ENCODE results near the gene ZNF184.

Gene ZNF184

GRCh38 chr6:27479319-27480182 lies 6.6 kb upstream of the ZNF184 start:
- DNase-seq (ENCODE audit: low read depth in 2 of 2), result peak; percentile 74 to 75

DNA sequence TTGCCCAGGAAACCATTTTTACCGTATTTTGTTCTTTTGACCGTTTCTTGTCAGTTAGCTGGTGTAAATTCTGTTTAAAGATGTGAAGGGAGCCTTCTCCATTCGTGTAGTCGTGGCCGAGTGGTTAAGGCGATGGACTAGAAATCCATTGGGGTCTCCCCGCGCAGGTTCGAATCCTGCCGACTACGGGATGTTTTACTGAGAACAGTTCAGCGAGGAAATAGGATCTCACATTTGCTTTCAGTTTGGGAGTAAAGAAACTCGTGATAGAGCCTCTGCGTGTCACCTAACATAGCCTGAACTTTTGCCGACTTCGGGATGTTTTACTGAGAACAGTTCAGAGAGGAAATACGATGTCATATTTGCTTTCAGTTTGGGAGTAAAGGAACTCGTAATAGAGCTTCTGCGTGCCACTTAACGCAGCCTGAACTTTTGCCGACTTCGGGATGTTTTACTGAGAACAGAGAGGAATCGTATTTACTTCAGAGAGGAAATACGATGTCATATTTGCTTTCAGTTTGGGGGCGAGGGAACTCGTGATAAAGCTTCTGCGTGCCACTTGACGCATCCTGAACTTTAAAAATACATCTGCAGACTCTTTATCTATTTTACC lies 5.9 kb upstream of the ZNF184 start:
- peak; percentile 80 to 85 for DNase-seq (ENCODE audit: low read depth in 2 of 2)

GRCh38 chr6:27478141-27478705 lies 5.3 kb upstream of the ZNF184 start:
- no peak for DNase-seq (ENCODE audit: low read depth in 2 of 2)

GRCh38 chr6:27477318-27478013 lies 4.6 kb upstream of the ZNF184 start:
- no peak for DNase-seq (ENCODE audit: low read depth in 2 of 2)

- DNase-seq (ENCODE audit: low read depth in 2 of 2), result no peak
Observed at GRCh38 chr6:27476090-27476489, 3.2 kb upstream of the ZNF184 start.

DNA sequence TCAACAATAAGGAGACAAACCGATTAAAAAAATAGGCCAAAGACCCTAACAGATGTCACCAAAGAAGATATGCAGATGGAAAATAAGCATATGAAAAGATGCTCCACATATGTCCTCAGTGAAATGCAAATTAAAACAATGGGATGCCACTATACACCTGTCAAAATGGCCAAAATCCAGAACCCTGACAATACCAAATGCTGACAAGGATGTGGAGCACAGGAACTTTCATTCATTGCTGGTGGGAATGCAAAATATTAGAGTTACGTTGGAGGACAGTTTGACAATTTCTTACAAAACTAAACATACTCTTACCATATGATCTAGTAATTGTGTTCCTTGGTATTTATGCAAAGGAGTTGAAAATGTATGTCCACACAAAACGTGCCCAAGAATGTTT lies 1.8 kb upstream of the ZNF184 start:
- DNase-seq (ENCODE audit: low read depth in 2 of 2), result no peak

DNA sequence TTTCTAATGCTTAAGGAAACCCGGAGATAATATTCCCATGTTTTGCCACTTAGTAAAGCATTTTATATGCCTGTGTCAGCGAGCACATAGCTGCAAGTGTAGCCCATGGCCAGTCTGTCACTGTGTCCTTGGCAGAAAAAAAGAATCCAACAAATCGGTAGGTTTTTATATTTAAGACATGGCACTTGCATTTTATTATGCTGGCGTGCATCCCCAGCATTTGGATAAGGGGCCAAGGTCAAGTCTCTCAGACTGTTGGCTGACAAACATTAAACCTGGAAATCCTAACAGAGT lies 1.2 kb upstream of the ZNF184 start:
- DNase-seq (ENCODE audit: low read depth in 2 of 2), result no peak

DNA sequence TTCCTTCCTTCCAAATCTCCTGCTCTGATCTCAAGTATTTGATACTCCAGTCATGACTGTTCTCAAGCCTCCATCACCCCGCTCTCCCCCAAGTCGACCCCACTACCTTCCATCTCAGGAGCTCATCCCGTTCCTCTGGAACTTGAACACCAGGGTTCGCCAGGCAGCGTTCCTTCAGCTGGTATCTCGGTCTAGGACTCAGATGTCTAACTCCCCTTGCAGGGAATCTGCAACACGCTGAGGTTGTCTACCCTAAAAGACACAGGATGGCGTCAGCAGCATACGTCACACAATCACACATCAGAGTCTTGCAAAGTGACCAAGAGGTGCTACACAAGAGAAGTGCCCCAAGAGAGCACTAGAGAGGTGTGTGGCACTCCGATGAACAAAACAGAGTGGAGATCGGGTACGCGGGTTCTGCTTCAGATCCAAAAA lies 706 bp downstream of the ZNF184 start:
- DNase-seq (ENCODE audit: low read depth in 2 of 2), result peak; percentile 44 to 47

DNA sequence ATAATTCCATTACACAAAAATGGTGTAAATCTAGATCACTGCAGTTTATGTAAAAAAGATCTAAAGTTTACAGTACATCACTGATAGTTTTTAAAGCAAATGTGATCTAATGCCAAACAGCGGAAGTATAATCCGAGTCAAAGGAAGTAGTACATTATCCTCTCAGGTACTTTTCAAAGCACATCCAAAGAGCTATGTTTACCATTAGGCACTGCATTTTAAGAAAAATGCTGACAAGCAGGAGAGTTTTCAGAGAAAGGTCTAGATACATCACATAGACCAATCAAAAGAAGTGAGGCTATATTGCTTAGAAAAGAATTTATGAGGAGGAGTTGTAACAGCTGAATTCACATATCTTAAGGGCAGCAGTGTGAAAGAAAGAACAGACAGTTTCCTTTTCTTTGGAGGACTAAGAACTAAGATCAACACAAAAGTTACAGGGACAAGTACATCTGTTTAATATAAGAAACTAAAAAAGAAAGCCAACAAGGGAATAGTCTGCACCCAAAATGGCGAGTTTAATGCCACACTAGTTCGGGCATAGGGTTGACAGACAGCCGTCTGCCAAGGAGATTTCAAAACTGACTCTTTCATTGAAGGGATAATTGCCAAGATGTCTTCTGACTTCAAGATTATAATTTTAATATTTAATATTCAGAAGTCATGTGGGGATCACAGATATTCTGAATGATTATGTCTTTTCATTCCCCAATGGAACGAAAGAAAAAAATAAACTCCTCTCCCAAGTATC lies 1.4 kb downstream of the ZNF184 start:
- DNase-seq (ENCODE audit: low read depth in 2 of 2), result no peak

DNA sequence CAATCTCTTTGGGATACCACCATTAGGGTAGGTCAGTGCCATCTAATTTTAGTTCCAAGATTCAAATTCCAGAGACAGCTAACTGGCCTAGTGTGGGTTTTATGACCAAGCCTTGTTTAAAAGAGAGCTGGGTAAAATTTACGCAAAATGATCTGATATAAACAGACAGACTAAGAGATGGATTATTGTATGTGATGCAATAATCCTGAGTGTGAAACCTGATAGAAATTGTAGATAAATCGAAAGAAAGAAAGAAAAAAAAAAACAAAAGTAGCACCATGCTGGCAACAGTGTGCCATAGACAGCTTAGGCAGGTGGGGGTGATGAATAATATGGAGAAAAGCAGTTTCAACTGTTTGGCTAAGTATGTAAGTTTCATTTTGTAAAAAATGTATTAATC lies 2.9 kb downstream of the ZNF184 start:
- no peak for DNase-seq (ENCODE audit: low read depth in 2 of 2)

DNA sequence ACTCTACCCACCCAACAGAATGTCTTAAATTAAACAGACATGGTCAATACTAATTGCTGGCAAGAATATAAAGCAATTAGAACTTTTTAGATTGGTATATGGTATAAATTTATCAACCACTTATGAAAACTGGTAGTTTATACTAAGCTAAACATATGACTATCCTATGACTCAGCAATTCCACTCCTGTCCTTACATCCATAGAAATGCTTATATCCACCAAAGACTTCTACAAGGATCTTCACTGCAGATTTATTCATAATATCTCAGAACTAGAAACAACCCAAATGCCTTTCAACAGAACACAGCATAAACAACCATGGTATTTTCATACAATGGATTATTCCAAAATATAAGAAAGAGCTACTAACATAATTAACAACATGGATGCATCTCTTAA lies 4.6 kb downstream of the ZNF184 start:
- no peak for DNase-seq (ENCODE audit: low read depth in 2 of 2)

- DNase-seq (ENCODE audit: low read depth in 2 of 2), result no peak
Observed at GRCh38 chr6:27452496-27452897, 20.4 kb downstream of the ZNF184 start.

DNA sequence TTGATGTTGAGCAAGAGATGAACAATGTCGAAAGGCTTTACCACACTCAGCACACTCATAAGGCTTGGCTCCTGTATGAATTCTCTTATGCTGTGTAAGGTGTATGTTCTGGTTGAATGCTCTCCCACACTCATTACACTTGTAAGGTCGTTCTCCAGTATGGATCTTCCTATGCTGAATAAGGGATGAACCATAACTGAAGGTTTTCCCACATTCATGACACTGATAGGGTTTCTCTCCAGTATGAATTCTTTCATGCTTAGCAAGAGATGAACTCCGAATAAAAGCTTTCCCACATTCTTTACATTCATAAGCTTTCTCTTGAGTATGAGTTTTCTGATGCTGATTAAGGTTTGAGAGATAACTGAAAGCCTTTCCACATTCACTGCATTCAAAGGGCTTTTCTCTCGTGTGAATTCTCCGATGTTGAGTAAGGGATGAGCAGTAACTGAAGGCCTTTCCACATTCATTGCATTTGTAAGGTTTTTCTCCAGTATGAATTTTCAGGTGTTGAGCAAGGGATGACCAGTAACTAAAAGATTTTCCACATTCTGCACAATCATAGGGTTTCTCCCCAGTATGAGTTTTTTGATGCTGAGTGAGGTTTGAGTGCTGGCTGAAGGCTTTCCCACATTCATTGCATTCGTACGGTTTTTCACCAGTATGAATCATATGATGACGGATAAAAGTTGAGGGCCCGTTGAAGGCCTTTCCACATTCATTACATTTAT lies 21.1 kb downstream of the ZNF184 start:
- DNase-seq (ENCODE audit: low read depth in 2 of 2), result no peak

- DNase-seq (ENCODE audit: low read depth in 2 of 2), result no peak
Observed at GRCh38 chr6:27448456-27448855, 24.4 kb downstream of the ZNF184 start.

DNA sequence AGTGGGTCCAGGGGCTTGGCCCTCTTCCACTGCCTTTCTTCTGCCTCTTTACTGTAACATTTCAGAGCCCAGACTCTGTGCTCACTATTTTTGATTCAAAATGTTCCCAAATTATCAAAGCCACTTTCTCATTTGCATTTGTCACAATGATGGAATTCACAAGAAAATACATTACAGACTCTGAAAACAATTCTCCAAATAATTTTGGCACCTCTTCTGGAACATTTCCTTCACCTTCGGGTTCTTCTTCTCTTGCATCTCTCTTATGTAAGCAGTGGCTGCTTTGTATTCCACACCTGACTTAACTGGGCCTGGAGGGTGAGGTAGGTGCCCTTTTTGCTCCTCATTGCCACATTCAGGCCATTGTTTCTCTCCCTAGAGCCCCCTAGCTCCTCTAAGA lies 30.0 kb downstream of the ZNF184 start:
- DNase-seq (ENCODE audit: low read depth in 2 of 2), result no peak

DNA sequence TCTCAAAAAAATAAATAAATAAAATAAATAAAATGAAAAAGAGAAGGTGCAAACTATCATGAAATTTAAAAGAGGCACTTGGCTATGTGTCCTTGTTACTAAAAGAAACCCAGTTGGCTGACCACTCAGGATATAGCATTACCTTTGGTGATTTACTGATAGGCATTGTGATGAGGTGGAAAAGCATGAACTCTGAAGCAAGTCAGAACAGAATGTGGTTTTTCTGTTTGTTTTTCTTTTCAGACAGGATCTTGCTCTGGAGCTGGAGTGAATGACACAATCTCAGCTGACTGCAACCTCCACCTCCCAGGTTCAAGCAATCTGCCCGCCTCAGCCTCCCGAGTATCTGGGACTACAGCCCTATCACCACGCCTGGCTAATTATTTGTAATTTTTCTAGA lies 31.9 kb downstream of the ZNF184 start:
- DNase-seq (ENCODE audit: low read depth in 2 of 2), result no peak

- no peak for DNase-seq (ENCODE audit: low read depth in 2 of 2)
Observed at GRCh38 chr6:27439371-27439770, 33.5 kb downstream of the ZNF184 start.

GRCh38 chr6:27433714-27434113 lies 39.2 kb downstream of the ZNF184 start:
- DNase-seq (ENCODE audit: low read depth in 2 of 2), result no peak

- no peak for DNase-seq (ENCODE audit: low read depth in 2 of 2)
Observed at GRCh38 chr6:27428966-27429365, 43.9 kb downstream of the ZNF184 start.

DNA sequence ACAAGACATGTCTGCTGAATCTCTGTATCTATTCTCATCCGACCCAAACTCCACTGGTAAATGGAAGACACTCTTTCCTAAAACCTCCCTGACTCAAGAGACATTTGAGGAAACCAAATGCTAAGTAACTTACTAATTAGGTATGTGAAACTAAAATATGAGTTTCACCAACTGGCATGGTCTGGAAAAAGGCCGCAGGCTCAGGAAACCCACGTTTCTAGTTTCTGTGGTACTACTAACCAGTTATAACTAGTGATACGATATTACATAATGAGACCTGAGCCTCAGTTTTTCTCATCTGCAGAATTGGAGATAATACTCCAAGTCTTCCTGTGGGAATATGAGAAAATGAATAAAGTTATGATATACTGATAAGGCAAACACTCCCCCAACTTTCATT lies 44.4 kb downstream of the ZNF184 start:
- DNase-seq (ENCODE audit: low read depth in 2 of 2), result no peak

DNA sequence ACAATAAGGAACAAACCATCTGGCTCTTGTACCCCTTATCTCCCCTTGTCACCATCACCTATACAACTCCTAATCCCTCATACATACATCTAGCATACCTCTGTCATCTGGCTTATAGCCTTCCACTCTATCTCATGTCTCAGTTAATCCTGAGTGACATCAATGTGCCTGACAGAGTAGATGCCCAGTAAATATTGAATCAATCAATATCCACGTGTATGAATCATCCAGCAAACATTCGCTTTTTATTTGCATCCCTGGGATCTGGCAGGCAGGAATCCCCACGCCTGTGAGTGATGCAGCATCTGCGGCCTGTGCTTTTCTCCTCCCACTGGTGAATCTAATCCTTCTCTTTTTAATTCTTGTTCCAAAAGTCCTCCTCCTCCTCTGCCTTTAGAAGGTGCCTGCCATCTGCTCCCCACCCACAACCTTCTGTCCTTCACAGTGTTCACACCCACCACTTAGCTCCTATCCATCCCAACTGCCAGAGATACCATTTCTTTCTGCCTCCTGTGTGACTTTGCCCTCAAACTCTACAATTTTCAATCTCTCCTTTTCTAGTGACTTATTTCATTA lies 46.8 kb downstream of the ZNF184 start:
- DNase-seq (ENCODE audit: low read depth in 2 of 2), result no peak

Measured in stimulated activated CD4-positive, alpha-beta T cell treated with anti-CD3 and anti-CD28 coated beads, Interleukin-15, amount 100 ng/mL, for 48 hours (primary cell).